Activated CD8-positive, alpha-beta memory T cell treated with anti-CD3 and anti-CD28 coated beads, Interleukin-2, amount 10 ng/mL, durations not matched to agents 7 days and 5 days (primary cell): ENCODE results near the gene RAI14. TPM values are rescaled to one million over a fixed set of nuclear protein-coding genes. Genes with fewer than 3 reads are reported as not detected.

ENCODE experiments used
- ATAC-seq: fragments of 150-1000 bp; cut with Tn5 transposase; one replicate; pipeline ENCODE4 v1.10.0; 2021; ENCODE audit warnings: moderate library complexity
- CTCF ChIA-PET: fragments of 350-600 bp; sonication (Branson Sonifier 250); formaldehyde crosslinking; loops from one replicate; lab custom pipeline; 2021; ENCODE audit warnings: antibody characterized with exemption; lab: Charles Lee
- DNase-seq: peaks from one replicate; pipeline ENCODE4 v3.0.0-alpha.2; 2020
- H3K27ac Mint-ChIP-seq: one replicate; pipeline ENCODE4 v1.8.0; 2021; ENCODE audit warnings: mild to moderate bottlenecking, mixed read lengths
- H3K27me3 Mint-ChIP-seq: one replicate; pipeline ENCODE4 v1.8.0; 2021; ENCODE audit warnings: mixed read lengths
- H3K36me3 Mint-ChIP-seq: one replicate; pipeline ENCODE4 v1.8.0; 2021; ENCODE audit warnings: mild to moderate bottlenecking, mixed read lengths
- H3K4me1 Mint-ChIP-seq: one replicate; pipeline ENCODE4 v1.8.0; 2021; ENCODE audit warnings: mixed read lengths
- H3K4me3 Mint-ChIP-seq: one replicate; pipeline ENCODE4 v1.8.0; 2021; ENCODE audit warnings: mild to moderate bottlenecking, moderate library complexity, mixed read lengths
- H3K9me3 Mint-ChIP-seq: one replicate; pipeline ENCODE4 v1.8.0; 2022; ENCODE audit warnings: low read depth, mixed read lengths
- total RNA-seq, 2 experiments: library from RNA; stranded (reverse); gene quantifications; one replicate each; pipeline ENCODE4 v1.2.3, GENCODE V29; 2021

The RAI14 gene
- total RNA-seq, 2 experiments from 2014 or later, result 0.61 TPM; not detected in 1

GRCh38 chr5:34655354-34655991, 655 bp upstream of the RAI14 start:
- DNase-seq, result no peak
- H3K36me3 Mint-ChIP-seq, result no peaks in the 10 kb centered on the region
- H3K4me3 Mint-ChIP-seq, result peak overlapping the region; percentile 60
- peaks cover 12% of the 10 kb centered on the region for H3K4me1 Mint-ChIP-seq
- H3K9me3 Mint-ChIP-seq, result no peaks in the 10 kb centered on the region
- peak; percentile 51 for ATAC-seq
- no peak overlapping the region for H3K27ac Mint-ChIP-seq
- CTCF ChIA-PET, result no interaction called here
- peaks cover 59% of the 10 kb centered on the region for H3K27me3 Mint-ChIP-seq

- CTCF ChIA-PET, result no interaction called here
- H3K9me3 Mint-ChIP-seq, result no peaks in the 10 kb centered on the region
- no peaks in the 10 kb centered on the region for H3K36me3 Mint-ChIP-seq
- peaks cover 12% of the 10 kb centered on the region for H3K4me1 Mint-ChIP-seq
- DNase-seq, result no peak
- ATAC-seq, result peak; percentile 49
- peaks cover 63% of the 10 kb centered on the region for H3K27me3 Mint-ChIP-seq
- H3K27ac Mint-ChIP-seq, result no peak overlapping the region
- no peak overlapping the region for H3K4me3 Mint-ChIP-seq
Observed at GRCh38 chr5:34656700-34657273, 659 bp downstream of the RAI14 start.

GRCh38 chr5:34657274-34657921, 1.3 kb downstream of the RAI14 start:
- CTCF ChIA-PET, result no interaction called here
- Mint-ChIP-seq H3K9me3 (no peaks in the 10 kb centered on the region), H3K27ac (no peak overlapping the region), H3K27me3 (peaks cover 62% of the 10 kb centered on the region), H3K4me1 (peaks cover 12% of the 10 kb centered on the region), H3K4me3 (peak overlapping the region; percentile 27), H3K36me3 (no peaks in the 10 kb centered on the region)
- no peak for DNase-seq
- ATAC-seq, result no peak

GRCh38 chr5:34657988-34658387, 1.9 kb downstream of the RAI14 start:
- H3K4me3 Mint-ChIP-seq, result no peak overlapping the region
- ATAC-seq, result no peak
- CTCF ChIA-PET, result no interaction called here
- no peak for DNase-seq
- no peak overlapping the region for H3K27ac Mint-ChIP-seq
- H3K9me3 Mint-ChIP-seq, result no peaks in the 10 kb centered on the region
- H3K27me3 Mint-ChIP-seq, result peaks cover 56% of the 10 kb centered on the region
- no peaks in the 10 kb centered on the region for H3K36me3 Mint-ChIP-seq
- H3K4me1 Mint-ChIP-seq, result peaks cover 12% of the 10 kb centered on the region

- Mint-ChIP-seq H3K4me1 (peaks cover 12% of the 10 kb centered on the region), H3K9me3 (no peaks in the 10 kb centered on the region), H3K36me3 (no peaks in the 10 kb centered on the region), H3K4me3 (no peak overlapping the region), H3K27ac (no peak overlapping the region), H3K27me3 (peaks cover 46% of the 10 kb centered on the region)
- no peak for ATAC-seq
- no peak for DNase-seq
- CTCF ChIA-PET, result no interaction called here
Observed at GRCh38 chr5:34659168-34659567, 3.0 kb downstream of the RAI14 start.

- Mint-ChIP-seq H3K4me3 (no peak overlapping the region), H3K27me3 (peaks cover 34% of the 10 kb centered on the region), H3K36me3 (no peaks in the 10 kb centered on the region), H3K27ac (no peak overlapping the region), H3K4me1 (peaks cover 9% of the 10 kb centered on the region), H3K9me3 (no peaks in the 10 kb centered on the region)
- CTCF ChIA-PET, result no interaction called here
- DNase-seq, result no peak
- no peak for ATAC-seq
Observed at GRCh38 chr5:34660444-34660843, 4.3 kb downstream of the RAI14 start.

- CTCF ChIA-PET, result no interaction called here
Observed at GRCh38 chr5:34663771-34664496, 7.8 kb downstream of the RAI14 start.

GRCh38 chr5:34666392-34667080, 10.4 kb downstream of the RAI14 start:
- H3K9me3 Mint-ChIP-seq, result no peaks in the 10 kb centered on the region
- CTCF ChIA-PET, result no interaction called here
- peaks cover 7% of the 10 kb centered on the region for H3K27me3 Mint-ChIP-seq
- no peak overlapping the region for H3K4me3 Mint-ChIP-seq
- ATAC-seq (no peak), DNase-seq (no peak)
- no peaks in the 10 kb centered on the region for H3K4me1 Mint-ChIP-seq
- no peak overlapping the region for H3K27ac Mint-ChIP-seq
- no peaks in the 10 kb centered on the region for H3K36me3 Mint-ChIP-seq

More at GRCh38 chr5:34663771-34664496, 7.8 kb downstream of the RAI14 start:
- Mint-ChIP-seq H3K36me3 (no peaks in the 10 kb centered on the region), H3K27me3 (peaks cover 12% of the 10 kb centered on the region), H3K4me3 (no peak overlapping the region), H3K27ac (no peak overlapping the region), H3K4me1 (no peaks in the 10 kb centered on the region), H3K9me3 (no peaks in the 10 kb centered on the region)
- ATAC-seq, result no peak
- DNase-seq, result no peak

- no peak overlapping the region for H3K27ac Mint-ChIP-seq
- ATAC-seq (no peak), DNase-seq (no peak)
- CTCF ChIA-PET, result no interaction called here
- no peaks in the 10 kb centered on the region for H3K9me3 Mint-ChIP-seq
- H3K4me1 Mint-ChIP-seq, result no peaks in the 10 kb centered on the region
- no peak overlapping the region for H3K4me3 Mint-ChIP-seq
- no peaks in the 10 kb centered on the region for H3K36me3 Mint-ChIP-seq
- peaks cover 4% of the 10 kb centered on the region for H3K27me3 Mint-ChIP-seq
Observed at GRCh38 chr5:34667705-34668104, 11.6 kb downstream of the RAI14 start.

- no peak for DNase-seq
- ATAC-seq, result no peak
- CTCF ChIA-PET, result no interaction called here
- no peaks in the 10 kb centered on the region for H3K36me3 Mint-ChIP-seq
- peaks cover 4% of the 10 kb centered on the region for H3K27me3 Mint-ChIP-seq
- H3K9me3 Mint-ChIP-seq, result no peaks in the 10 kb centered on the region
- H3K27ac Mint-ChIP-seq, result no peak overlapping the region
- H3K4me1 Mint-ChIP-seq, result no peaks in the 10 kb centered on the region
- no peak overlapping the region for H3K4me3 Mint-ChIP-seq
Observed at GRCh38 chr5:34669931-34670516, 13.9 kb downstream of the RAI14 start.

- CTCF ChIA-PET, result no interaction called here
- ATAC-seq (no peak), DNase-seq (no peak)
- Mint-ChIP-seq H3K4me3 (no peak overlapping the region), H3K27me3 (peaks cover 4% of the 10 kb centered on the region), H3K4me1 (no peaks in the 10 kb centered on the region), H3K27ac (no peak overlapping the region), H3K9me3 (no peaks in the 10 kb centered on the region), H3K36me3 (no peaks in the 10 kb centered on the region)
Observed at GRCh38 chr5:34672196-34672595, 16.1 kb downstream of the RAI14 start.

- CTCF ChIA-PET, result no interaction called here
- Mint-ChIP-seq H3K9me3 (no peaks in the 10 kb centered on the region), H3K4me1 (no peaks in the 10 kb centered on the region), H3K4me3 (no peak overlapping the region), H3K27ac (no peak overlapping the region), H3K27me3 (peaks cover 4% of the 10 kb centered on the region), H3K36me3 (no peaks in the 10 kb centered on the region)
- DNase-seq, result no peak
- ATAC-seq, result no peak
Observed at GRCh38 chr5:34673463-34674125, 17.5 kb downstream of the RAI14 start.
